GM12801 (cell line): ENCODE results near the gene ADCY3.

Source experiments
- CTCF ChIP-seq: IDR thresholded peaks from one replicate; pipeline ENCODE4 v1.5.1; 2011; ENCODE audit warnings: control low read depth; ENCODE audit not compliant: insufficient read length; ENCODE audit errors: extremely low read depth

Gene ADCY3

GRCh38 chr2:24839729-24840128 lies 80.3 kb downstream of the ADCY3 start:
- no peak for TF ChIP-seq CTCF

GRCh38 chr2:24838541-24838940 lies 81.5 kb downstream of the ADCY3 start:
- TF ChIP-seq CTCF, result no peak

GRCh38 chr2:24837996-24838513 lies 82.0 kb downstream of the ADCY3 start:
- TF ChIP-seq CTCF, result no peak

GRCh38 chr2:24836706-24837105 lies 83.3 kb downstream of the ADCY3 start:
- TF ChIP-seq CTCF, result no peak

- TF ChIP-seq CTCF, result no peak
Measured at GRCh38 chr2:24836206-24836605, 83.8 kb downstream of the ADCY3 start.

GRCh38 chr2:24834733-24835395 lies 85.2 kb downstream of the ADCY3 start:
- no peak for TF ChIP-seq CTCF

GRCh38 chr2:24833821-24834732 lies 86.0 kb downstream of the ADCY3 start:
- no peak for TF ChIP-seq CTCF
